GM21723 (cell line): ENCODE results near the gene CCDC157.
"Not testable (repeated sequence)": the region's sequence is repeated elsewhere in the genome, so short reads cannot be mapped to it uniquely, and the experiment has no call there.

Experiments
- ATAC-seq: cut with Tn5 transposase; IDR thresholded peaks from one replicate; pipeline ENCODE4 v1.9.1; 2021; ENCODE audit warnings: mild to moderate bottlenecking, moderate library complexity; ENCODE audit not compliant: unreplicated experiment

The CCDC157 gene

GRCh38 chr22:30386960-30387827 is 30.4 kb downstream of the CCDC157 start, which contains the start of gene RNF215:
TSS of gene RNF215 (minus strand) at chr22:30387411. CDS start at chr22:30387313, 98 bp downstream.
- ATAC-seq, result peak; percentile 72

DNA sequence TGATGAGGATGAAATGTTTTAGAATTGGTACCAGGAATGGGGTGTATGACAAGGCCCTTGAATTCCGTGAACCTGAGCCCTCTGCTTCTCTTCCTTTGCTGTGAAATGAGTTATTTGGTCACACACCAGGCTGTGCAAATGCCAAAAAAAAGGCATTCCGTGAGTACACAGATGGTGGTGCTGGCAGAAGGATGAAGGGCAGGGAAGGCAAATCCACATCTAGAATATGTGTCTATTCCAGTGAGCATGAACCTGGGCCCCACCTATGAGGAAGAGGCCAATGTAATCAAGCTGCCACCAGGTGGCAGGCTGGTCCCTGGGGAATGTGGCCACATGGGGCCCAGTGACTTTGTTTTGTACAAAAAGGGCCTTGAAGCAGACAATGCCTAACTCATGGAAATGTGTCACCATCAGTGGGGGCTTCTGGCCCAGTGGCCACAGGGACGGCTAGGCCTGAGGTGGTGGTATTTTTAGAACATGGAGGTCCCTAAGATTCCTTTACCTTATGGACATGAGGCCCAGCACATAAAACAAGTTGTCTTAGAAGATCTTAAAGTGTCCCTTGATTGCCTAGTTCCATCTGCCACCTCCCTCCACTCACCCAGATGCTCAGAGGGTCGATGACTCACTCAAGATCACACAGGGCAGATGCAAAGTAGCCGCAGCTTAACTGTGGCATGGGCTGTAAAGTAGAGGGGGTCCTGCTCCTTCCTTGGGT is 34.3 kb downstream of the CCDC157 start:
- ATAC-seq, result no peak

GRCh38 chr22:30392661-30393321 is 36.0 kb downstream of the CCDC157 start:
- no peak for ATAC-seq

DNA sequence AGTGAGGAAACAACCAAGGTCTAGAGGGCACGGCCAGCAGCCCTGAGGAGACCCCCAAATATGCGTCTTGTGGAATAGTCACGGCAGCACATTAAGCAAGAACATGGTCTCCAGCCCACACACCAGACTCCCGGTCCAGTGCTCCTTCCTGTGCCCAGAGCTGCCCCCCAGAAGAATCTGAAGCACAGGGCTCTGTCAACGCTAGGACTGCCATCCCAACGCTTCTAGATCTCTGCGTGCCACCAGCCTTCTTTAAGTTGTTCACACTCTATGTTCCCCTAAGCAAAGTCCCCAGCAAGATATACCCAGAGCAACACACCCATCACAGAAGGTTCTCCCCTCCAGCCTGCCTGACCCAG is 36.5 kb downstream of the CCDC157 start:
- ATAC-seq, result no peak

- no peak for ATAC-seq
These were observed 37.1 kb downstream of the CCDC157 start for GRCh38 chr22:30393885-30394284.

DNA sequence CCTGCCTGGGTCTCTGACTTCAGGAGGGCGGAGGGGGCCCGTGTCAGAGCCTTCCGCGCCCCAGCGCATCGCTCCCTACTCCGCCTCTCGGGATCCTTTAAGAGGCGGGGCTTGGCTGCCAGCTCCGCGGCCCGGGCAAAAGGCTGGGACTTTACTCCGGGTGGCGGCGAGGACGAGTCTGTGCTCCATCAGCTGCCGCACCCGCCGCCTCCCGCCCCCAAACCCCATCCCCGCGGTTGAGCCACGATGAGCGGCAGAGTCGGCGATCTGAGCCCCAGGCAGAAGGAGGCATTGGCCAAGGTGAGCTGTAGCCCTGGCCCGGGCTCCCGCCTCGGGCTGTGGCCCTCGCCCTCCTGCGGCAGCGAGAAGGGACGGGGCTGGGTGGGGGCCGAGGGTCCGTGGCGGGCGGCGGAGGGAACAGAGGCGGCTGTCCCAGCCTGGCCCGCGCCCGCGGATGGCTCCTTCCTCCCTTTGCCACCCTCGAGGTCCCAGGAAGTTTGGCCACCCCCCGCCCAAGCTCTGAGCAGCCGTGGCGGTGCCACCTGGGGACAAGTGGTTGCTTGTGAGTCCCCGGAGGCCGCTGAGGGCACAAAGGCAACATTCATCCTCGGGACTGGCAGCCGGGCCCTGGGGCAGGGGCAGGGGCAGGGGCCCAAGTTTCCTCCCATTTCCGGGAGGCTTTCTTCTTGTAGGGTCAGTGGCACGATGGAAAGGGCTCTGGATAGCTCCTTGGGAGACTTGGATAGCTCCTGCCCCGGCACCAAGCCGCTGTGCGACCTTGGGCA is 40.3 kb downstream of the CCDC157 start, which contains the start of gene SEC14L2:
SEC14L2 (plus strand) TSS at position 148 of the 785 bp plus-strand sequence; CDS start at position 247, 99 bp downstream.
- ATAC-seq, result no peak

DNA sequence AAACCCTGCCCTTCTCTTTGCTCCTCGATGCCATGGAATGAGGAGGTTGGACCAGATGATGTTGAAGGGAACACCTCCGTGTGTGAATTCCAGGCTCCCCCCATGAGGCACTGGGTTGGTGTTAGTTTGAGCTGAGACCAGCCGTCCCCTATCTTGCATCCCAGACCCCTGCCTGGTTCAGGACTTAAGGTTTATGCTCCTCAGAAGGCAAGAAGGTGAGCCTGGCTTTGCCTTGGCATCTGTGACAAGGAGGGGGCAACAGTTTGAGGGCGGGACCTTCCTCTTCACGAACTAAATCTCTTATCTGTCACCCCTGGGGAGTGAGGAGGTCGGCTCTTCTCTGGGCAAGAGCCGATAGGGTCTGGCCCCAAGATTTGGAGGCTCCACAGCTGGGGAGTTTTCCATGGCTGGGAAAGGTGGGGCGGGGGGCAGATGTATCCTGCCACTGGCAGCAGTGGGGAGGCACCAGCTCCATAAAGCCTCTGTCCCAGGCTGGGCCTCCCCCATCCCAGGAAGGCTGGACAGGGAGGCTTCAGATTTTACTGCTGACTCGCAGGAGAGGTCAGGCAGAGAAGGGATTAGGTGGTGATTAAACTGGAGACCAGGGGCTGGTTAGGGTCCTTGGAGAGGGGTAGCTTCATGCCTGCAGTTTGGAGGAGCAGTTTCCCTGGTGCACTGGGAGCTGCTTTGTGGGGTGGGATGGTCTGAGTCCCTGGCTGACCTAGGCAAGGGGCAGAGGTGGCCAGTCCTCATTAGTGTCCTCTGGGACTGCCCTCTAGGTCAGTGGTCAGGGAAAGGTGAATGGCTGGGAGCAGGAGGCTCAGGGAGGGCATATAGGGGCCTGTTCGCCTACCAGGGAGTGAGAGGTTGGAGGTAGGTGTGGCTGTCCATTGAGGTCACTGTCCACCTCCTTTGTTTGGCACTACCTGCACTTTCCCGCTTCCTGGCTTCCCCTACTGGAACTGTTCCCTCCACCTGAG is 41.1 kb downstream of the CCDC157 start:
- no peak for ATAC-seq

DNA sequence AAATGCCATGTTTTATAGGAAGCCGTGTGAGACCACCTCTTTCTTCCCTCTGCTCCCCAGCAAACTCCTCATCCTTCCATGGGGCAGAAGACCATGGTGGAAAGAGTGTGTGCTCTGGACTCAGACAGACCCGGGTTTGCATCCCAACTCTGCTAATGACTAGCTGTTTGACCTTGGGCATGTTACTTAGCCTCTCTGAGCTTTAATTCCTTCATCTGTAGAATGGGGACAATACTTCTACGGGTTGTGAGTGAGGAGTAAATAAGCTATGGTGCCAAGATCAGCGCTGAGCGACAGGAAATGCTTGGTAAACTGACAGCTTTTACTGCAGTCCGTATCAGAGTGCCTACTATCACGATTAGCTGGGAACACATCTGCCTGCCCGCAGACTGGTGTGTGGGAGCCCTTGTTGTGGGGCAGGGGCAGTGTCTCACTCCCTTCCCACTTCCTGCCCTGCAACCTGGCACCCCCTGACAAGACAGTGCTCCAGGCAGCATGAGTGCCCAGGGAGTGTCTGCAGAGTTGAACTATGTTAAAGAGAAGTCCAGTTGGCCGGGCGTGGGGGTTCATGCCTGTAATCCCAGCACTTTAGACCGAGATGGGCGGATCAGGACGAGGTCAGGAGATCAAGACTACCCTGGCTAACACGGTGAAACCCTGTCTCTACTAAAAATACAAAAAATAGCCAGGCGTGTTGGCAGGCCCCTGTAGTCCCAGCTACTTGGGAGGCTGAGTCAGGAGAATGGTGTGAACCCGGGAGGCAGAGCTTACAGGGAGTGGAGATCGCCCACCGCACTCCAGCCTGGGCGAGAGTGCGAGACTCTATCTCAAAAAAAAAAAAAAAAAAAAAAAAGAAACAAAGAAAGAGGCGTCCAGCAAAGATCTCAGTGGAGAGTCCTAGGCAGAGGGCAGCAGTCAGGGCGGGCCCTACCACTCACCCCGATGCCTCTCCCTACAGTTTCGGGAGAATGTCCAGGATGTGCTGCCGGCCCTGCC is 42.2 kb downstream of the CCDC157 start:
- ATAC-seq, result no peak

DNA sequence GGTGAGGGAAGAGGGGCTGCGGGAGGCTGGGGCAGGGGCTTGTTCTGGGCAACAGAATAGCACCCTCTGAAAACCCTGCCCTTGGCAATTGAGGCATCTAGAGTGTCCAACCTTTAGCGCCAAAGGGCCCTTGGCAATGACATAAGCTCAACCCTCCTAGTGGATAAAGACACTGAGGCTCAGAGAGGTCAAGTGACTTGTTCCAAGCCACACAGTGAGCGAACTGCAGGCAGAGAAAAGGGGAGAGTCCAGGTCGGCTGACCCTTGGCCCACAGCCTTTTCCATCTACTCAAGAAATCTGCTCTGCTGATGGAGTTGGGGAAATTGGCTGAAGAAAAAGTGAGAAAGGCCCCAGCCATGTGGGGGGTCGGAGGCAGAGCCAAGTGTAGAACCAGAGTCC is 42.9 kb downstream of the CCDC157 start:
- no peak for ATAC-seq

DNA sequence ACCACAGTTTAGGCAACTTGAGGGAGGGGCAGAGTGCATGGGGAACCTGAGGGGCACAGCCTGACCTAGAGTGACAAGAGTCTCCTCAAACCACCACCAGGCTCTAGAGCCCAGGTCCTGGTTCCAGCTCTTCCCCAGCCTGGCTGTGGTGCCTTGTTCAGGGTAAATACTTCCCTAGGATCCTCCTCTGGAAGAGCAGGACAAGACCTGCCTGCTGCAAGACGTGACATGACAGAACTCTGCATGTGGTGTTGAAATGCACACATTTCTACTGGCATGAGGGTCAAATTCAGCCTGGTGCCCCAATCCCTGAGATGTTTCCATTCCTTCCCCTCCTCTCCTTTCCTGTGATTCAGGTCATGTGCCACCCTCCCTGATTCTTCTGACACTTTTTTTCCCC is 43.4 kb downstream of the CCDC157 start:
- ATAC-seq, result no peak

- ATAC-seq, result not testable (repeated sequence)
These were observed 44.2 kb downstream of the CCDC157 start for GRCh38 chr22:30401024-30401423.

DNA sequence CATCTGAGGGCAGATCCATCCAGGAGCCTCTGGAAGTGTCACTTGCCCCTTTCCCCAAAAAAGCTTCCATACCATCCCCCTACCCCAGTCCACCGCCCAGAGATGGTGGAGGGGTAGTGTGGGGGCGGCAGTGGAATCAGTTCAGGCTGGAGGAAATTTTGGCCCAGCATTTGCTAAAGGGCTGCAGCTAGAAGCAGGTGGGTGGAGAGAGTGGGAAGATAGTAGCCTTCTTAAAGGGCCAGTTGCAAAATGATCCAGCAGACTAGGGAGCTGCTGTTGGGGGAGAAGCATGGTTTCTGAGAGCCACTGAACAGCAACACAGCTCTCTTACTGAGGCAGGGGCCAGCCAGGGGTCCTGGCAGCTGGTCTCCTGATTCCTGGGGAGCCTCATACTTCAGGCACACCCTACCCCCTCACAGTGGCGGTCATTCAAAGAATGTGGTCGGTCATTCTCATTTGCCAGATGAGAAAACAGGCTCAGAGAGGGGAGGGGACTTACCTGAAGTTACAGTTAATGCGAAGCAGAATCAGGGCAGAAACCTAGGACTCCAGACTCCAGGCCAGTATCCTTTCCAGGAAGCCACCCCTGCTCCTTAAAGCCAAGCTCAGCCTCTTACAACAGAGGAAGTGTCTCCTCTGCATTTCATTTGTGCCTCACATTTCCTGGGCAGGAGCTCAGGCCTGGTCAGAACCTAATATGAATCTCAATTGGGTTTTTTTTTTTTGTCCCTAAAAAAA is 45.4 kb downstream of the CCDC157 start:
- ATAC-seq, result no peak

DNA sequence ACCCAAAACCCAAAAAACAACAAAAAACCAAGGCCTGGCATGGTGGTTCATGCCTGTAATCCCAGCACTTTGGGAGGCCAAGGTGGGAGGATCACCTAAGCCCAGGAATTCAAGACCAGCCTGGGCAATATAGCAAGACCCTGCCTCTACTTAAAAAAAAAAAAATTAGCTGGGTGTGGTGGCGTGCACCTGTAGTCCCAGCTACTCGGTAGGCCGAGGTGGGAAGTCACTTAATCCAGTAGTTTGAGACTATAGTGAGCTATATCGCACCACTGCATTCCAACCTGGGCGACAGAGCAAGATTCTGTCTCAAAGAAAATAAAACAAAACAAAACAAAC is 45.9 kb downstream of the CCDC157 start:
- not testable (repeated sequence) for ATAC-seq

GRCh38 chr22:30404307-30404706 is 47.5 kb downstream of the CCDC157 start:
- no peak for ATAC-seq

- no peak for ATAC-seq
These were observed 48.9 kb downstream of the CCDC157 start for GRCh38 chr22:30405731-30406130.

DNA sequence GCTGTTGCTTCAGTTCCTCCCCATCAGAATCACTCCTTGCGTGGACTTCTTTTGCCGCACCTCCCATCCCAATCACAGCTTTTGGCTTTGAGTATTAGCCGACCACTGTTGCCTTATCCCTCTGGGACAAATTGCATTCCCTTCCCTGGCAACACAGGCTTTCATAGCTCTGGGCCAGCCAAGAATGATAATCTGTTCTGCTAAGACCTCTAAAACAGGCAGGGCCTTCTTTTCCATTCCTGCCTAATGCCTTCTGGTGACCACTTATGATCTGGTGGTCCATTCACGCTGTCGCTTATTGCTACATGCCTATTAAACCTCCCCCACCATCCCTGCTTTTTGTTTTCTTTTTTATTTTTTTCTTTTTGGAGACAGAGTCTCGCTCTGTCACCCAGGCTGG is 49.6 kb downstream of the CCDC157 start:
- ATAC-seq, result no peak

- ATAC-seq, result no peak
These were observed 51.7 kb downstream of the CCDC157 start for GRCh38 chr22:30408388-30409102.
